Measurements from ENCODE around the gene PERP. TPM values are rescaled to one million over a fixed set of nuclear protein-coding genes. Genes with fewer than 3 reads are reported as not detected.

Gene PERP
- total RNA-seq, 1 experiment from 2014 or later = 26.9 TPM

- DNase-seq (ENCODE audit: low read depth) = no peak
These were observed 1.8 kb downstream of the PERP start for GRCh38 chr6:138105446-138105845.

- no peak for DNase-seq (ENCODE audit: low read depth)
These were observed 2.5 kb downstream of the PERP start for GRCh38 chr6:138104618-138105213.

DNA sequence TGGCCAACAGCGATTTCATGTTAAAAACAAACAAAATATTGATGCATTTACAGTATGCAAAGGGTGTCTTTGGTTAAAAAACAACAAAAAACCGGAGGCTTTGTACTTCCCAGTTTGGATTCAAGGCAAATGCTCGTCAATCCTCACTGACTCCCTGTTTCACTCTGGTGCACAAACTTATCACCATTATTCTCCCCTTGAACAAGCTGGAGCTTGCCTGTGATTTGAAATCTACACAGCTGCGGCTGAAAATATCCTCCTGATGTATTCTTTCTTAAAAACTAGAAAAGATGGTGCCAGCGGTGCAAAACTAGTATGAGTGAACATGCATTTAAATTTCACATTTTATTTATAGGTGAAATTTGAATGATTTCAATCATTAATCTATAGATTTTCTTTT, 3.3 kb downstream of the PERP start:
- no peak for DNase-seq (ENCODE audit: low read depth)

GRCh38 chr6:138101946-138102731, 5.1 kb downstream of the PERP start:
- DNase-seq (ENCODE audit: low read depth) = no peak

DNA sequence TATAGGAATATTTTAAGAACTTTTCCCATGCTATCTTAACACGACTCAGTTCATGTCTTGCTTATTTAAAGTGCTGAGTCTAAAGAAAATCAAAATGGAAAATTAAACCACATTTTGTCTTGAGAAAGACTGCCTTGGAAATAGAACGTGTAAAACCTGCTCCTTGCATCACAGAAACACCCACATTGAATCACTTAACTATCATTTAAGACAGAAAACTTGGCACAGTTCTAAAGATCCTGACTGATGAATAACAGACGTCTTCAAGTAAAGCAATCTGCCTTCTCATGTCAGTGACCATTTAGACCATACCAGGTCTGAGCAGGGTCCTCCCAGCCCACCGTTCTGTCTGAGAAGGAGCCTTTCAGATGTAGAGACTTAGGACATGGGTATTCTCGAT, 7.4 kb downstream of the PERP start:
- DNase-seq (ENCODE audit: low read depth) = peak; percentile 30

DNA sequence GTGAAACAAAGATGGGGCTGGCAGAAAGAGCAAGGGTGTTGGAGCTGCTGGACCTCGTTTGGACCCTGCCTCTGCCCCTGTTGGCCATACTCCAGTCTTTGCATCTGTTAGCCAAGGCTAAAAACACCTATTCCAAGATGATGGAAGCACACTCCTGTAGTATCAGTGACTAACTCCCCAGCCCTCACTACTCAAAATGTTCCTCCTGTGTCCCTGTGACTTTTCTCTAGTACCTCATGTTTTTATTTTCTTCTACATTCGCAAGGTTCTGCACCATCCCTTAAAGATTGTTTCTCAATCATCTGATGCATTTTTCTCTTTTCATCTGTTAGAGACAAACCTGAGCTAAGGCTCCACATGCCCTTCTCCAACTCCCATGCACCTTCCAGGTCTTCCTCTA, 8.9 kb downstream of the PERP start:
- DNase-seq (ENCODE audit: low read depth) = no peak

GRCh38 chr6:138094260-138094659, 13.0 kb downstream of the PERP start:
- DNase-seq (ENCODE audit: low read depth) = no peak

DNA sequence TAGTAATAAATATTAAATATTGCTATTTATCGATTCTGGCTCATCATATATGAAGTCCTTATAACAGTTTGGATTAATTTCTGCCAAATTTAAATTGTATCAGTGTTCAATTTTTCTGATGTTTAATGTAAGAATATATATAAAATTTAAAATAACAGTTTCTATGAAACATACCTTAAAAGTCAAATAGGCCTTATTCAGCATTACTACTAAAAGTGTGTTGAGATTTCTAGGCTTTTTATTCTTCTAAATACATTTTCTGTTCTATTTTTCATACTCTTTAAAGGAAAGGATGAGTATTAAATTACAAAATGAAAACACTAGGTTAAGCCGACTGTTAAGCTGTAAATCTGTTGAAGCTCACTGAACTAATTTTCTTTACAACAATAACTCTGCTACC, 13.6 kb downstream of the PERP start:
- no peak for DNase-seq (ENCODE audit: low read depth)

- no peak for DNase-seq (ENCODE audit: low read depth)
These were observed 14.5 kb downstream of the PERP start for GRCh38 chr6:138092686-138093085.

GRCh38 chr6:138089325-138089724, 17.9 kb downstream of the PERP start:
- DNase-seq (ENCODE audit: low read depth) = no peak

- peak; percentile 94 for DNase-seq (ENCODE audit: low read depth)
These were observed 18.9 kb downstream of the PERP start for GRCh38 chr6:138088326-138088762.

- DNase-seq (ENCODE audit: low read depth) = peak; percentile 75
These were observed 19.5 kb downstream of the PERP start for GRCh38 chr6:138087593-138088325.

GRCh38 chr6:138086573-138087196, 20.5 kb downstream of the PERP start:
- DNase-seq (ENCODE audit: low read depth) = peak; percentile 94

- DNase-seq (ENCODE audit: low read depth) = no peak
These were observed 21.4 kb downstream of the PERP start for GRCh38 chr6:138085839-138086222.

DNA sequence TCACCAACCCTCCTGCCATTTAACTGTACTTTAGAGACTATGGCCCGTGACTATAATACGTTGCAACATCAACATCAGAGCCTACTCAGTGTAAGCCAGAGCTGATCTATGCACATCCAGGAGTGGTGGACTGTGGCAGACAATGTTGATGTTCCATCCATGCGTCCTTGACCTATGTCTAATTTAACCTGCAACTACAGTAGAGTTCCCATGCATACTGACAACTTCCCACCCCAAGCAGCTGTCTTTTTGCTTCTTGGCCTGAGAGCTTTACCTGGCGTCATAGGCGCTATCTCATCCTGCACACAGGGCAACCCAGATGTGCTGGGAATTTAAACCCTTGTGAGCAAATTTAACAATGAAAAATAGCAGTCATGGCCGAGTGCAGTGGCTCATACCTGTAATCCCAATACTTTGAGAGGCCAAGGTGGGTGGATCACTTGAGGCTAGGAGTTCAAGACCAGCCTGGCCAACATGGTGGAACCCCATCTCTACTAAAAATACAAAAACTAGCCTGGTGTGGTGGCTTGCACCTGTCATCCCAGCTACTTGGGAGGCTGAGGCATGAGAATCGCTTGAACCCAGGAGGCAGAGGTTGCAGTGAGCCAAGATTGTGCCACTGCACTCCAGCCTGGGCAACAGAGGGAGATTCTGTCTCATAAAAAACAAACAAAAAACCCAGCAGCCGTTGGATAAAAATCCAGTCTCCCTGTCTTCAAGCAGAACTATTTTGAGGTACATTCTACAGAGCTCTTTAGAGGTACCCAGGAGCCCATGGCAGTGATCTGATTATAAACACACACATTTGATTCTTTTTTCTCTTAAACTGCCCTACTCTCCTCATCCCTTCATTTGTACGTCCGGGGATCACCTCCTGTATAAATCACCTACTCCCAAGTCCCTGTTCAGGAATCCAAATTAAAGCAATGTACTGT, 22.0 kb downstream of the PERP start:
- DNase-seq (ENCODE audit: low read depth) = no peak

DNA sequence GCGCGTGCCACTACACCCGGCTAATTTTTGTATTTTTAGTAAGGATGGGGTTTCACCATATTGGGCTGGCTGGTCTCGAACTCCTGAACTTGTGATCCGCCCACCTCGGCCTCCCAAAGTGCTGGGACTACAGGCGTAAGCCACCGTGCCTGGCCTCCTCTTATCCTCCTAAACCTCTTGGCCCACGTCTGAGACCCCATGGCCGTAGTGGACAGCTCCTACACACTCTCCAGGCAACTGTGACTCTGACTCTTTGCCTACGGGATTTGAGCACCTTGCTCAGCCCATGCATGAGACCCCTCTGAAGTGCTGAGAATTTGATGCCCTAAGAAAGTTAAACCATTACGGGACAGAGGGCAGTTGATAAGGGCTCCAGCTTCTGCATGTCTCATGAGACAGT, 25.0 kb downstream of the PERP start:
- no peak for DNase-seq (ENCODE audit: low read depth)

DNA sequence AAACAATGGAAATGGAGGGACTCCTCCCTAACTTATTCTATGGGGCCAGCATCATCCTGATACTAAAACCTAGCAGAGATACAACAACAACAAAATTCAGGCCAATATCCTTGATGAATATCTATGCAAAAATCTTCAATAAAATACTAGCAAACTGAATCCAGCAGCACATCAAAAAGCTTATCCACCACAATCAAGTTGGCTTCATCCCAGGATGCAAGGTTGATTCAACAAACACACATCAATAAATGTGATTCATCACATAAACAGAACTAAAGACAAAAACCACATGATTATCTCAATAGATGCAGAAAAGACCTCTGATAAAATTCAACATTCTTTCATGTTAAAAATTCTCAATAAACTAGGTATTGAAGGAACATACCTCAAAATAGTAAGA, 27.7 kb downstream of the PERP start:
- peak; percentile 78 for DNase-seq (ENCODE audit: low read depth)

GRCh38 chr6:138078491-138078890, 28.7 kb downstream of the PERP start:
- no peak for DNase-seq (ENCODE audit: low read depth)

GRCh38 chr6:138073264-138073663, 34.0 kb downstream of the PERP start:
- no peak for DNase-seq (ENCODE audit: low read depth)

- DNase-seq (ENCODE audit: low read depth) = no peak
These were observed 43.5 kb downstream of the PERP start for GRCh38 chr6:138063726-138064125.

DNA sequence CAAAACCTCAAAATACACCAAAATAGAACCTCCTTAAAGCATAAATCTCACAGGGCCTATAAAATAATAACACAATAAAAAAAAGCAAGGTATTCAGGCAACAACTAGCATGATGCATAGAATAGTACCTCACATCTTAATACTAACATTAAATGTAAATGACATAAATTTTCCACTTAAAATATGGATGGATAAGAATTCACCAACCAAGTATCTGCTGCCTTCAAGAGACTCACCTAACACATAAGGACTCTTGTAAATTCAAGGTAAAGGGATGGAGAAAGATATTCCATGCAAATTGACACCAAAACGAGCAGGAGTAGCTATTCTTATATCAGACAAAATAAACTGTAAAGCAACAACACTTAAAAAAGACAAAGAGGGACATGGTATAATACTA, 52.2 kb downstream of the PERP start:
- no peak for DNase-seq (ENCODE audit: low read depth)
